ENCODE measurements around the gene PSMB4. TPM values are rescaled to one million over a fixed set of nuclear protein-coding genes. Genes with fewer than 3 reads are reported as not detected.

Gene PSMB4
- total and polyA plus RNA-seq, 2 experiments from 2014 or later = 348 to 417 TPM

GRCh38 chr1:151372058-151372934 is 27.1 kb upstream of the PSMB4 start, which contains the start of gene SELENBP1:
SELENBP1 (minus strand) TSS chr1:151372705; CDS start chr1:151372641, 64 bp downstream.
- Histone ChIP-seq H2AFZ (peak within 1 kb of the TSS; percentile 67), H3K27me3 (ENCODE audit: insufficient read depth) (no peaks in the 10 kb centered on the region), H3K9me2 (ENCODE audit: insufficient read depth) (no peaks in the 10 kb centered on the region), H3K4me2 (peak within 1 kb of the TSS; percentile 69), H4K20me1 (replicated peaks; ENCODE audit: insufficient read depth) (no peaks in the 10 kb centered on the region), H3F3A (replicated peaks; ENCODE audit: low read depth) (no peaks in the 10 kb centered on the region), H3K27ac (ENCODE audit: low read depth) (no peak within 1 kb of the TSS), H3K4me3 (peak within 1 kb of the TSS; percentile 42), H3K36me3 (ENCODE audit: insufficient read depth) (no peaks in the 10 kb centered on the region), H3K79me2 (replicated peaks; ENCODE audit: insufficient read depth) (no peaks in the 10 kb centered on the region), H3K4me1 (ENCODE audit: insufficient read depth) (peaks cover 16% of the 10 kb centered on the region)
- no peaks in the 10 kb centered on the region; the same call in 2 of the 3 replicates for H3K9me3 Mint-ChIP-seq
- H3K4me1 Mint-ChIP-seq = peaks cover 27% of the 10 kb centered on the region
- DNase-seq (ENCODE audit: low spot score) (peak; percentile 89), ATAC-seq (peak; percentile 87)
- TF ChIP-seq REST (IDR thresholded peaks at IDR 0.05; ENCODE audit: unreplicated experiment) = no peak
- peak; percentile 60 for TF ChIP-seq POLR2AphosphoS5 (IDR thresholded peaks at IDR 0.05; ENCODE audit: low read depth)
- H3K36me3 Mint-ChIP-seq (ENCODE audit: low read depth) = peaks cover 3% of the 10 kb centered on the region; the same call in 1 of the 3 replicates
- peak within 1 kb of the TSS; percentile 83 for H3K27ac Mint-ChIP-seq
- H3K27me3 Mint-ChIP-seq (ENCODE audit: insufficient read depth, low read depth, poor library complexity) = peaks cover 16% of the 10 kb centered on the region
- H3K4me3 Mint-ChIP-seq = peak within 1 kb of the TSS; percentile 70

- Mint-ChIP-seq H3K9me3 (no peaks in the 10 kb centered on the region; the same call in 2 of the 3 replicates), H3K27me3 (ENCODE audit: insufficient read depth, low read depth, poor library complexity) (peaks cover 14% of the 10 kb centered on the region), H3K27ac (peak overlapping the region; percentile 83), H3K4me1 (peaks cover 27% of the 10 kb centered on the region), H3K4me3 (peak overlapping the region; percentile 20; the same call in 1 of the 3 replicates), H3K36me3 (ENCODE audit: low read depth) (no peaks in the 10 kb centered on the region)
- Histone ChIP-seq H3K36me3 (ENCODE audit: insufficient read depth) (no peaks in the 10 kb centered on the region), H4K20me1 (replicated peaks; ENCODE audit: insufficient read depth) (no peaks in the 10 kb centered on the region), H3F3A (replicated peaks; ENCODE audit: low read depth) (no peaks in the 10 kb centered on the region), H3K27me3 (ENCODE audit: insufficient read depth) (no peaks in the 10 kb centered on the region), H3K79me2 (replicated peaks; ENCODE audit: insufficient read depth) (no peaks in the 10 kb centered on the region), H3K4me2 (peak overlapping the region; percentile 69; the same call in 1 of the 2 replicates), H3K9me2 (ENCODE audit: insufficient read depth) (no peaks in the 10 kb centered on the region), H3K27ac (ENCODE audit: low read depth) (no peak overlapping the region), H3K4me3 (no peak overlapping the region), H3K4me1 (ENCODE audit: insufficient read depth) (peaks cover 16% of the 10 kb centered on the region), H2AFZ (no peak overlapping the region; the same call in 1 of the 2 replicates)
- ATAC-seq = no peak
- no peak for DNase-seq (ENCODE audit: low spot score)
- no peak for TF ChIP-seq STAT1 (IDR thresholded peaks at IDR 0.05; ENCODE audit: unreplicated experiment)
- no peak for TF ChIP-seq ZNF114 (CRISPR knock-in tag; IDR thresholded peaks at IDR 0.05)
- TF ChIP-seq ZNF331 (CRISPR knock-in tag; IDR thresholded peaks at IDR 0.05; ENCODE audit: low read depth) = no peak
- TF ChIP-seq ZNF462 (CRISPR knock-in tag; IDR thresholded peaks at IDR 0.05) = no peak
- no peak for TF ChIP-seq POLR2AphosphoS5 (IDR thresholded peaks at IDR 0.05; ENCODE audit: low read depth)
- no peak for TF ChIP-seq NANOG (IDR thresholded peaks at IDR 0.05; ENCODE audit: borderline replicate concordance)
Observed at GRCh38 chr1:151373196-151373595, 26.2 kb upstream of the PSMB4 start.

All from GM23338 (cell line).